Measurements from ENCODE around the gene CLSTN2.

DNA sequence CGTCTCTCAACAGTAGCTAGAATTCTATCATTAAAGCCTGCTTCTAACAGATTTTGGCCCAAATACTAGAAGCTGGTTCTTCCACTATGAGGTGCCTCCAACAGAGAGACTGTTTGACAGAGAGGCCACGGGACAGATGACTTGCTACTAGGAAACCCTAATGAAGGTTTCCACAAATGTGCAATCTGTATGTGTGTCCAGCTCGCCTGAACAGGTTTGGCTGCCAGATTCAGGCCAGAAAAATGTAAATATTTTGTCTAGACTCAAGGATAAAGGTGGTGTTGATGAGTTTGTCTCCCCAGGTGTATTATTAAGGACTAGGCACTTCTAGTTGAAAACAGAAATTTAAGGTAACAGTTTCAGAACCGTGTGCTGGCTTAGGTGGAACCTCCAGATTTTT lies 651.3 kb downstream of the CLSTN2 start:
- TF ChIP-seq POLR2AphosphoS5 (IDR thresholded peaks at IDR 0.05; ENCODE audit: low read depth, low read length) (no peak), POLR2A (IDR thresholded peaks at IDR 0.05; ENCODE audit: low read depth, low read length) (no peak), TAF1 (IDR thresholded peaks at IDR 0.05; ENCODE audit: low read depth, low read length) (no peak)
